Left ventricle myocardium superior (tissue), 1 donor: ENCODE results near the gene PARN. TPM values are rescaled to one million over a fixed set of nuclear protein-coding genes. Genes with fewer than 3 reads are reported as not detected.
"Not testable (repeated sequence)": the region's sequence is repeated elsewhere in the genome, so short reads cannot be mapped to it uniquely, and the experiment has no call there.

Source experiments
- ATAC-seq: fragments of 200-7000 bp; cut with Tn5 transposase; one replicate; pipeline ENCODE4 v1.9.1; 2020; ENCODE audit warnings: mild to moderate bottlenecking, moderate library complexity
- DNase-seq: peaks from one replicate; pipeline ENCODE4 v3.0.0-alpha.2; 2020
- intact Hi-C: fragments of 100-400 bp; cut with micrococcal nuclease; formaldehyde crosslinking; loops from one replicate; pipeline ENCODE4 v1.11.0; 2022
- long read RNA-seq: library from polyadenylated mRNA; unstranded; transcript quantifications from one replicate; pipeline ENCODE4 v2.0.0, GENCODE V29; 2021
- total RNA-seq: library from RNA; stranded (reverse); fragmentation: NEBNext Ultra II Directional; extraction: Animal tissue kit (Norgen Biotek cat#: 25700); gene quantifications from one replicate; pipeline ENCODE4 v1.2.1, GENCODE V29; 2021
- donor health status: DM: no; HTN: yes; CAD: no; lungs with severe emphysema.

Gene PARN, protein sequence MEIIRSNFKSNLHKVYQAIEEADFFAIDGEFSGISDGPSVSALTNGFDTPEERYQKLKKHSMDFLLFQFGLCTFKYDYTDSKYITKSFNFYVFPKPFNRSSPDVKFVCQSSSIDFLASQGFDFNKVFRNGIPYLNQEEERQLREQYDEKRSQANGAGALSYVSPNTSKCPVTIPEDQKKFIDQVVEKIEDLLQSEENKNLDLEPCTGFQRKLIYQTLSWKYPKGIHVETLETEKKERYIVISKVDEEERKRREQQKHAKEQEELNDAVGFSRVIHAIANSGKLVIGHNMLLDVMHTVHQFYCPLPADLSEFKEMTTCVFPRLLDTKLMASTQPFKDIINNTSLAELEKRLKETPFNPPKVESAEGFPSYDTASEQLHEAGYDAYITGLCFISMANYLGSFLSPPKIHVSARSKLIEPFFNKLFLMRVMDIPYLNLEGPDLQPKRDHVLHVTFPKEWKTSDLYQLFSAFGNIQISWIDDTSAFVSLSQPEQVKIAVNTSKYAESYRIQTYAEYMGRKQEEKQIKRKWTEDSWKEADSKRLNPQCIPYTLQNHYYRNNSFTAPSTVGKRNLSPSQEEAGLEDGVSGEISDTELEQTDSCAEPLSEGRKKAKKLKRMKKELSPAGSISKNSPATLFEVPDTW
- total RNA-seq, result 17.6 TPM
- long read RNA-seq, transcript PARN-203 (24 exons, 3,078 nt), result major isoform, 12 of 23 reads
- long read RNA-seq, partial matches to known transcripts, result 6 of 23 reads
- long read RNA-seq, other reads (novel, unspliced or antisense), result 5 of 23 reads

GRCh38 chr16:14629919-14630619, at the start of gene PARN:
Gene PARN, minus strand, starts transcription at chr16:14630260. Its CDS starts 135 bp downstream, at chr16:14630125.
- DNase-seq, result peak; percentile 98
- intact Hi-C loops, result no loop called here
- ATAC-seq, result peak; percentile 82

- ATAC-seq (no peak), DNase-seq (no peak)
- intact Hi-C loops, result no loop called here
Measured at GRCh38 chr16:14678748-14679497, 48.9 kb upstream of the PARN start.

GRCh38 chr16:14677627-14678026, 47.6 kb upstream of the PARN start:
- ATAC-seq, result no peak
- intact Hi-C loops, result no loop called here
- DNase-seq, result no peak

- intact Hi-C loops, result no loop called here
- DNase-seq, result no peak
- no peak for ATAC-seq
Measured at GRCh38 chr16:14676633-14677032, 46.6 kb upstream of the PARN start.

DNA sequence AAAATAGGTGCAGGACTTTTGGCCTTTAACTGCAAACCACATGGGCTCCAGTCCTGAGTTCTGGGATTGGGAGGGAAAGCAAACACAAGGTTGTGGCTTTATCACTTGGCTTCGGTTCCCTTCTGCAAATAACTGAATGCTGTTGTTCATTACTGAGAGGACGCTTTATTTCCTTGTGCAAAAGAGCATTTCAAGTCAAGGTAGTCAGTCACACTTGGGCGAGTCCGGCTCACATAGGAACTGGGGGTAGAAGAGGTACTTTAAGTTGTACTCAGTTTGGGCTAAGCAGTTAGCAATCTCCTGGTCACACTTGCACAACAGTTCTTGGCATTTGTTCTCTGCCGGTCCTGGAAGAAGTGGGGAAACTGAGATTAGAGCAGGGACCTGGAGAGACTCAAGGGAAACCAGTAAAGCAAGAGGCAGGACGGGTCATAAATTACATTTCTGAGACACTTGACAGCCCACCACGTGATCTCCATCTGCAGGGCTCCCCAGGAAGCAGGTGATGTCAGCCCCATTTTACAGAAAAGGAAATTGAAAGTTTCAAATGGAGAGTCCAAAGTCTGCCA, 42.4 kb upstream of the PARN start:
- DNase-seq (no peak), ATAC-seq (no peak)
- intact Hi-C loops, result no loop called here

GRCh38 chr16:14669776-14670175, 39.7 kb upstream of the PARN start:
- intact Hi-C loops, result no loop called here
- ATAC-seq (no peak), DNase-seq (no peak)

- DNase-seq, result no peak
- no peak for ATAC-seq
- intact Hi-C loops, result no loop called here
Measured at GRCh38 chr16:14668556-14669223, 38.6 kb upstream of the PARN start.

DNA sequence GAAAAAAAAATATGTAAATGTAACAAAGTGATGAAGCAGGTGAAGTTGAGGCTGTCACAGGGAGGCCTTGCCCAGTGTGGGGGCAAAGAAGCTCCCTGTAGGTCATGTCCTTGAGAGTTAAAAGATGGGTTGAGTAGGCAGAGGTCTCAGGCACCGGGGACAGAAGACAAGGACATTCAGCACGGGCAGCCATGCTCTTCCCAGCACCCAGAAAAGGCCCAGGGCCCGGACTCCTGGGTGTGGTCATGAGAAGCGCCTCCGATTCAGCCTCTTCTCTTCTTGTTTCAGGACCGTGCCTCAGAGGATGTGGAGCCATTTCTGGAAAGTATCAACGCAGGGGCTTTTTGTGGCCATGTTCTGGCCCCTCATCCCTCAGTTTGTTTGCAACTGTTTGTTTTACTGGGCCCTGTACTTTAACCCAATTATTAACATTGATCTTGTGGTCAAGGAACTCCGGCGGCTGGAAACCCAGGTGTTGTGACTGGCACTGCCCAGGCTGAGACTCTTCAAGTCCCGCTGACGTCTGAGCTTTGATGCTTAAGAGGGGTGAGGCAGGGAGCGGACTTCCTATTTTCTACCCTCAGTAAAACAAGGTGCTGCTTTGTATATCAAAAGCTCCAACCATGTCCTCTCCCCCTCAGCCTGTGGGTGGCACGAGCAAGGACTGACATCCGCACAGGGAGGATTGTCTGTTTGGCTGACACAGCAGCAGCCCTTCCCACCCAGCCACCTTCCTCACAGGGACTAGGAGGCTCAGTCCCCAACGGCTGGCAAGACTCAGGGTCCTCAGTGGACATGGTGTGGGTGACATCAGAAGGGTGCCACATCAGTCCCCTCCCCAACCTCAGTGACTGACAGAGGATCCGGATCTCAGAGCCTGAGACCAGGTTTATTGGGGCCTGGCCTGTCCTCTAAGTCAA, 37.5 kb upstream of the PARN start:
- intact Hi-C loops, result no loop called here
- ATAC-seq (no peak), DNase-seq (no peak)

DNA sequence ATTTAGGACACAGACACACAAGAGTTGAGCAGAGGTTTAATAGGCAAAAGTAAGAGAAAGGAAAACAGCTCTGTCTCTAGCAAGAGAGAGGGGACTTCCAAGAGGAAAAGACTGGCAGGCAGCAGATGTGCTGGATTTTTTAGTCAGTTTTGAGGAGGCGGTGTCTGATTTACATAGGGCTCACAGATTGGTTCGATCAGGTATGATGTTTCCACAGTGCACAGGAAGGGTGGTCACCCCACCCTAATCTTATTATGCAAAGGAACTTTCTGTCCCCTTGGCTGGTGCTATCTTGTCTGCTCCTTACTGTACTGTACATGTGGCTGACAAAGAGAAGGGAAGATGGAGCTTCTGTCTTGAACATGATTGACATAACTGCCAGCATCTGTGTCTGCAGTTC, 28.0 kb upstream of the PARN start:
- intact Hi-C loops, result no loop called here
- ATAC-seq, result no peak
- DNase-seq, result no peak

DNA sequence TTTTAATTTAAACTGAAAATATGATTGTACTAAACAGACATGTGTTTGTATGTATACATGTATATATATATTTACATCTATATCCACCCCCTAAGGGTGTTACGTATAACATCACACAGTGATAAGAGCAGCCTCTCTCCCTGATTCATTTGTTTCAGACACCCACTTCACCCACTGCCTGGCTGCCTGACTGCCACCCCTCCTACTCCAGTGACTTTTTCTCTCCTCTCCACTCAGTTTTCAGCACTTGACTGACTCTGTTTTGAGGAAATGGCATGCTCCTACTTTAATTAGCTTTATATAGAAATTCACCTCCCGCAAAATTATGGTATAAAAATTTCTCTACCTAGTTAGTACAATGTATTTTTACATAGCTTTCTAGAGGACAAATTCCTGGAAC, 22.7 kb upstream of the PARN start:
- intact Hi-C loops, result no loop called here
- no peak for ATAC-seq
- DNase-seq, result no peak

DNA sequence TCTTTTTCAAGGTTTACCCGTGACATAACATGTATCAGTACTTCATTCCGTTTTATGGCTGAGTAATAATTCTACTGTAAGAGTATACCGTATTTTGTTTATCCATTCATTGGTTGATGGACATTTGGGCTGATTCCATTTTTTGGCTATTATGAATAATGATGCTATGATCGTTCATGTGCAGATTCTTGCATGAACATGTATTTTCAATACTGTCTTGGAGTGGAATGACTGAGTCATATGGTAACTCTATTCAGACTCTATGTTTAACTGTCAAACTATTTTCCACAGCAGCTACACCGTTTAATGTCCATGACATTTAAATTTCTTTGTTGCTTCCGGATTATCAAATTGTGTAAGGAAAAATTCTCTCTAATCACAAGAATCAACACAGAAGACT, 20.6 kb upstream of the PARN start:
- intact Hi-C loops, result no loop called here
- ATAC-seq (no peak), DNase-seq (no peak)

GRCh38 chr16:14649816-14650215, 19.8 kb upstream of the PARN start:
- intact Hi-C loops, result no loop called here
- ATAC-seq, result no peak
- no peak for DNase-seq

DNA sequence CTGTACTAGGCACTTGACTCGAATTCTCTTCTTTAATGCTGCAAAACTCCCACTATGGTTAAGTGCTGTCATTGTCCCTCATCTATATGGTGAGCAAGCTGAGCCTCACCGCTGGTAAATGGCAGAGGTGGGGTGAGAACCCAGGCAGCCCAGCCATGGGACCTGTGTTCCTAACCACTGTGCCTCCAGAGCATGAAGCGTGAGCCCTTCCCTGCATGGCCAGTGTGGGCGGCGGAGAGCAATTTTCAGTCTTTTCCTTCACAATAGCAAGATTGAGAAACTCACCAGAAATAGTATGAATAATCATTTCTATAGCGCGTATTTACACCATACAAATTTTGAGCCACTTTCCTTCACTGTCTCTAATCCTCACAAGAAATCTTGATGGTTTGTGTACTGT, 11.9 kb upstream of the PARN start:
- no peak for ATAC-seq
- no peak for DNase-seq
- intact Hi-C loops, result no loop called here

DNA sequence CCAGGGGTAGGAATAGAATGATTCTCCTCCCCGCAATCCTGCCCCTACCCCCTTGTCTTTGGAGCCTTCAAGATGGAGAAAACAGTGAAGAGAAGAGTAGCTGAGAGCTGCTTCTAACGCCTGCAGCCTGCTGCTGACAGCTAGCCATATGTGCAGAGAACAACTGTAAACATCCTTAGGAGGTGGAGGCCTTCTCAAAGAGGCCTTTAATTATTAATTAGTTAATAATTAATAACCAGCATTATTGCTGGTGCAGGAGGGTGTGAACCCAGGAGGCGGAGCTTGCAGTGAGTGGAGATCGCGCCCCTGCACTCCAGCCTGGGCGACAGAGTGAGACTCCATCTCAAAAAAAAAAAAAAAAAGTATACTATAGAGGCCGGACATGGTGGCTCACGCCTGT, 11.1 kb upstream of the PARN start:
- DNase-seq (no peak), ATAC-seq (no peak)
- intact Hi-C loops, result no loop called here

DNA sequence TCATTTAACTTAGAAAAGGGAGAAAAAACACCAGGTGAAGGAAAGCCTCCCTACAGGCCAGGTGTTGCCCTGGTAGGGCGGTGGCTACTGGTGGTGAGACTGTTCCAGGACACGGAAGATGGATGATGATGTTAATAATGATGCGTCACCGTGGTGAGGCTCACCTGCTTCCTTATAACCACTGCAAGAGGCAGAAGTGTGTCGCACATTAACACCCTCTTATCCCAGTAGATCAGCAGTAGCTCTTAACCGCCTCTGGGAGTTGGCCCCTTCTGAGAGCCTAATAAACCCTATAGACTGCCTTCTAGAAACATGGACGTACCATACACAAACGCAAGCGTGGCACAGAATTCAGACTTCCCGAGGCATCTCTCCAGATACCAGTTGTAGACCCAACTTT, 10.5 kb upstream of the PARN start:
- DNase-seq (no peak), ATAC-seq (no peak)
- intact Hi-C loops, result no loop called here

DNA sequence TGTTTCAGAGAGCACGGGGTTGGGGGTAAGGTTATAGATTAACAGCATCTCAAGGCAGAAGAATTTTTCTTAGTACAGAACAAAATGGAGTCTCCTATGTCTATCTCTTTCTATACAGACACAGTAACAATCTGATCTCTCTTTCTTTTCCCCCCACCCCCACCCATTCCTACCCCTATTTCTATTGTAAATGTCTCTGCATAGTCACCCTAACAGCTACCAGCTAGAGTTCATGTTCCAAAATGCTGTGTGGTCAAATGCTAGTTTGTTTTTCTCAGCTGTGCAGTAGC, 6.8 kb upstream of the PARN start:
- intact Hi-C loops, ATAC-seq: not testable (repeated sequence)

DNA sequence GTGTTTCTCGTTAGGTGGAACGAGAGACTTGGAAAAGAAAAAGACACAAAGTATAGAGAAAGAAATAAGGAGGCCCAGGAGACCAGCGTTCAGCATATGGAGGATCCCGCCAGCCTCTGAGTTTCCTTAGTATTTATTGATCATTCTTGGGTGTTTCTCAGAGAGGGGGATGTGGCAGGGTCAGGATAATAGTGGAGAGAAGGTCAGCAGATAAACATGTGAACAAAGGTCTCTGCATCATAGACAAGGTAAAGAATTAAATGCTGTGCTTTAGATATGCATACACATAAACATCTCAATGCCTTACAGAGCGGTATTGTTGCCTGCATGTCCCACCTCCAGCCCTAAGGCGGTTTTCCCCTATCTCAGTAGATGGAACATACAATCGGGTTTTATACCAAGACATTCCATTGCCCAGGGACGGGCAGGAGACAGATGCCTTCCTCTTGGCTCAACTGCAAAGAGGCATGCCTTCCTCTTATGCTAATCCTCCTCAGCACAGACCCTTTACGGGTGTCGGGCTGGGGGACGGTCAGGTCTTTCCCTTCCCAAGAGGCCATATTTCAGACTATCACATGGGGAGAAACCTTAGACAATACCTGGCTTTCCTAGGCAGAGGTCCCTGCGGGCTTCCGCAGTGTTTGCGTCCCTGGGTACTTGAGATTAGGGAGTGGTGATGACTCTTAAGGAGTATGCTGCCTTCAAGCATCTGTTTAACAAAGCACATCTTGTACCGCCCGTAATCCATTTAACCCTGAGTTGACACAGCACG, 6.3 kb upstream of the PARN start:
- intact Hi-C loops, DNase-seq, ATAC-seq: not testable (repeated sequence)

More for the DNA sequence above, 6.8 kb upstream of the PARN start:
- not testable (repeated sequence) for DNase-seq
